H9 (cell line): ENCODE measurements around the gene ODF2. TPM values are rescaled to one million over a fixed set of nuclear protein-coding genes. Genes with fewer than 3 reads are reported as not detected.

Source experiments
- DNase-seq: peaks from one replicate; pipeline ENCODE4 v3.0.0-alpha.2; 2017
- H2AFZ ChIP-seq: one replicate; pipeline ENCODE4 v1.6.1; 2013; ENCODE audit warnings: mild to moderate bottlenecking, low read length, control low read depth, moderate library complexity
- H2AK5ac ChIP-seq: 2 replicates; pipeline ENCODE4 v1.6.1; 2013; ENCODE audit warnings: low read length, control low read depth, mixed read lengths; ENCODE audit not compliant: insufficient read length
- H2BK120ac ChIP-seq: one replicate; pipeline ENCODE4 v1.6.1; 2013; ENCODE audit warnings: low read depth, mild to moderate bottlenecking, low read length, control low read depth, inconsistent platforms; ENCODE audit not compliant: poor library complexity, severe bottlenecking
- H2BK12ac ChIP-seq: 2 replicates; pipeline ENCODE4 v1.6.1; 2013; ENCODE audit warnings: low read length, control low read depth, mixed read lengths, low read depth; ENCODE audit not compliant: insufficient read length
- H2BK15ac ChIP-seq: 2 replicates; pipeline ENCODE4 v1.6.1; 2013; ENCODE audit warnings: low read depth, low read length, control low read depth
- H2BK20ac ChIP-seq: one replicate; pipeline ENCODE4 v1.6.1; 2013; ENCODE audit warnings: low read depth, mild to moderate bottlenecking, low read length, control low read depth, inconsistent platforms; ENCODE audit not compliant: poor library complexity, severe bottlenecking
- H2BK5ac ChIP-seq: 2 replicates; pipeline ENCODE4 v1.6.1; 2013; ENCODE audit warnings: low read length, control low read depth, mixed read lengths; ENCODE audit not compliant: insufficient read length
- H3K14ac ChIP-seq: 2 replicates; pipeline ENCODE4 v1.6.1; 2013; ENCODE audit warnings: low read length, control low read depth; ENCODE audit not compliant: insufficient read depth
- H3K18ac ChIP-seq: 2 replicates; pipeline ENCODE4 v1.6.1; 2013; ENCODE audit warnings: low read depth, mild to moderate bottlenecking, mixed read lengths, low read length, control low read depth; ENCODE audit not compliant: insufficient read length
- H3K23ac ChIP-seq: 2 replicates; pipeline ENCODE4 v1.6.1; 2013; ENCODE audit warnings: low read length, control low read depth, mixed read lengths, low read depth; ENCODE audit not compliant: insufficient read length
- H3K23me2 ChIP-seq: 2 replicates; pipeline ENCODE4 v1.6.1; 2013; ENCODE audit warnings: low read depth, mild to moderate bottlenecking, mixed read lengths, low read length, control low read depth; ENCODE audit not compliant: insufficient read length, poor library complexity, severe bottlenecking
- H3K27ac ChIP-seq: 2 replicates; pipeline ENCODE4 v1.5.1; 2013; ENCODE audit warnings: low read length, control low read depth, mixed read lengths, low read depth; ENCODE audit not compliant: insufficient read length
- H3K27me3 ChIP-seq: 2 replicates; pipeline ENCODE4 v1.6.1; 2013; ENCODE audit warnings: low read length, control low read depth, inconsistent platforms; ENCODE audit not compliant: insufficient read depth
- H3K4ac ChIP-seq: 2 replicates; pipeline ENCODE4 v1.6.1; 2013; ENCODE audit warnings: low read depth, mild to moderate bottlenecking, control low read depth, inconsistent platforms, low read length, moderate library complexity
- H3K4me1 ChIP-seq: 2 replicates; pipeline ENCODE4 v1.6.1; 2013; ENCODE audit warnings: low read length, control low read depth, inconsistent platforms; ENCODE audit not compliant: insufficient read depth
- H3K4me2 ChIP-seq: 2 replicates; pipeline ENCODE4 v1.6.1; 2013; ENCODE audit warnings: low read length, control low read depth, mixed read lengths; ENCODE audit not compliant: insufficient read length, insufficient read depth
- H3K56ac ChIP-seq: 2 replicates; pipeline ENCODE4 v1.6.1; 2013; ENCODE audit warnings: low read depth, mild to moderate bottlenecking, mixed read lengths, low read length, control low read depth; ENCODE audit not compliant: insufficient read length
- H3K79me1 ChIP-seq: 2 replicates; pipeline ENCODE4 v1.6.1; 2013; ENCODE audit warnings: low read depth, mild to moderate bottlenecking, moderate library complexity, low read length, control low read depth, inconsistent platforms; ENCODE audit not compliant: insufficient read depth, poor library complexity, severe bottlenecking
- H3K79me2 ChIP-seq: 2 replicates; pipeline ENCODE4 v1.6.1; 2013; ENCODE audit warnings: low read length, control low read depth, inconsistent platforms; ENCODE audit not compliant: insufficient read depth
- H3K9ac ChIP-seq: 2 replicates; pipeline ENCODE4 v1.6.1; 2013; ENCODE audit warnings: low read length, control low read depth, mixed read lengths; ENCODE audit not compliant: insufficient read length; ENCODE audit errors: extremely low read depth
- H3K9me3 ChIP-seq: one replicate; pipeline ENCODE4 v1.6.1; 2013; ENCODE audit warnings: low read depth, low read length, inconsistent platforms; ENCODE audit not compliant: control insufficient read depth
- H3T11ph ChIP-seq: one replicate; pipeline ENCODE4 v1.6.1; 2013; ENCODE audit warnings: mild to moderate bottlenecking, low read length, control low read depth, inconsistent platforms
- H4K20me1 ChIP-seq: one replicate; pipeline ENCODE4 v1.6.1; 2013; ENCODE audit not compliant: control insufficient read depth, insufficient read length, insufficient read depth
- H4K5ac ChIP-seq: 2 replicates; pipeline ENCODE4 v1.6.1; 2013; ENCODE audit warnings: low read depth, mild to moderate bottlenecking, mixed read lengths, low read length, control low read depth; ENCODE audit not compliant: insufficient read length
- H4K8ac ChIP-seq: replicated peaks from 2 replicates; pipeline ENCODE4 v1.6.1; 2013; ENCODE audit warnings: low read length, control low read depth, mixed read lengths, low read depth; ENCODE audit not compliant: insufficient read length
- H4K91ac ChIP-seq: 2 replicates; pipeline ENCODE4 v1.6.1; 2013; ENCODE audit warnings: low read depth, mild to moderate bottlenecking, moderate library complexity, mixed read lengths, low read length, control low read depth; ENCODE audit not compliant: insufficient read length
- H3K27ac Mint-ChIP-seq, 3 experiments: 2 replicates in 2 of 3; 3 replicates in 1 of 3; pipeline ENCODE4 v1.8.0; 2020 to 2021; ENCODE audit warnings: mixed read lengths in 3 of 3, mild to moderate bottlenecking in 1 of 3, moderate library complexity in 1 of 3
- H3K27me3 Mint-ChIP-seq: 2 replicates; pipeline ENCODE4 v1.8.0; 2021; ENCODE audit warnings: low read depth, mild to moderate bottlenecking, moderate library complexity, mixed read lengths
- H3K36me3 Mint-ChIP-seq, 3 experiments: 2 replicates in 2 of 3; 3 replicates in 1 of 3; pipeline ENCODE4 v1.8.0; 2020 to 2021; ENCODE audit warnings: low read depth in 3 of 3, mixed read lengths in 3 of 3; ENCODE audit not compliant: insufficient read depth in 1 of 3
- H3K4me1 Mint-ChIP-seq, 2 experiments: 2 replicates each; pipeline ENCODE4 v1.8.0; 2020; ENCODE audit warnings: mixed read lengths in 2 of 2
- H3K4me3 Mint-ChIP-seq, 2 experiments: 2 replicates in 1 of 2; 3 replicates in 1 of 2; pipeline ENCODE4 v1.8.0; 2020 to 2021; ENCODE audit warnings: mild to moderate bottlenecking in 2 of 2, mixed read lengths in 2 of 2, moderate library complexity in 1 of 2
- H3K9me3 Mint-ChIP-seq, 2 experiments: 2 replicates in 1 of 2; 3 replicates in 1 of 2; pipeline ENCODE4 v1.8.0; 2020; ENCODE audit warnings: mild to moderate bottlenecking in 2 of 2, mixed read lengths in 2 of 2, moderate library complexity in 1 of 2
- CTCF ChIP-seq: fragments of 200-600 bp; sonication (generic); conservative IDR thresholded peaks from 3 replicates; pipeline ENCODE4 v1.8.0; 2021; ENCODE audit warnings: antibody characterized with exemption, mild to moderate bottlenecking
- whole genome bisulfite sequencing: extraction: QIAGEN DNeasy Blood & Tissue Kit; methylation state at CpG from one replicate; pipeline ENCODE4 v1.1.7; 2013; ENCODE audit warnings: missing lambda C conversion rate, low lambda C conversion rate, mixed read lengths; ENCODE audit not compliant: insufficient read length; ENCODE audit errors: extremely low coverage; 5-methylcytosine and 5-hydroxymethylcytosine counted together
- total RNA-seq: library from RNA; stranded (reverse); gene quantifications from 2 replicates; pipeline ENCODE4 v1.2.1, GENCODE V29; 2021

ODF2 gene
- total RNA-seq, 1 experiment from 2014 or later, result 16.7 TPM

GRCh38 chr9:128419061-128419925 is 36.5 kb upstream of the ODF2 start:
- H3K27me3 Mint-ChIP-seq, result peaks cover 92% of the 10 kb centered on the region
- Histone ChIP-seq H4K20me1 (no peaks in the 10 kb centered on the region), H2AK5ac (no peak overlapping the region), H3T11ph (no peak overlapping the region), H3K4ac (no peak overlapping the region), H3K18ac (no peak overlapping the region), H3K79me1 (no peaks in the 10 kb centered on the region), H2AFZ (no peak overlapping the region), H2BK12ac (no peak overlapping the region), H4K91ac (no peak overlapping the region), H3K79me2 (no peaks in the 10 kb centered on the region), H3K9ac (no peak overlapping the region), H3K14ac (no peak overlapping the region), H2BK20ac (no peak overlapping the region), H3K56ac (no peak overlapping the region), H3K9me3 (no peaks in the 10 kb centered on the region), H3K4me2 (peak overlapping the region; percentile 45), H3K4me1 (peaks cover 3% of the 10 kb centered on the region), H3K27me3 (peaks cover 13% of the 10 kb centered on the region; the same call in 1 of the 2 replicates), H3K23ac (no peak overlapping the region), H2BK15ac (no peak overlapping the region), H4K5ac (no peak overlapping the region), H3K27ac (no peak overlapping the region), H2BK120ac (no peak overlapping the region), H4K8ac (no peak overlapping the region), H3K23me2 (peaks cover 12% of the 10 kb centered on the region), H2BK5ac (no peak overlapping the region)
- DNase-seq, result no peak
- H3K4me1 Mint-ChIP-seq, result peaks cover 22 to 27% of the 10 kb centered on the region in 2 experiments
- H3K36me3 Mint-ChIP-seq, result no peaks in the 10 kb centered on the region
- H3K27ac Mint-ChIP-seq, result no peak overlapping the region
- H3K4me3 Mint-ChIP-seq, result peak overlapping the region; percentile 55 to 80
- H3K9me3 Mint-ChIP-seq, result no peaks in the 10 kb centered on the region
- no CpG with 5 or more reads among the region's 28 CpGs for WGBS
- TF ChIP-seq CTCF, result no peak
